ENCODE results near the gene AIP.

- TF ChIP-seq CTCF (IDR thresholded peaks at IDR 0.05) (no peak), POLR2AphosphoS5 (IDR thresholded peaks at IDR 0.05) (no peak)
These were observed 21.5 kb downstream of the AIP start for GRCh38 chr11:67504005-67504949.
